Stimulated activated CD8-positive, alpha-beta memory T cell treated with anti-CD3 and anti-CD28 coated beads, Interleukin-15, amount 100 ng/mL, for 24 hours (primary cell): ENCODE data around the gene PPCDC.
"Not testable (repeated sequence)": the region's sequence is repeated elsewhere in the genome, so short reads cannot be mapped to it uniquely, and the experiment has no call there.

Experiments used
- DNase-seq: peaks from one replicate; pipeline ENCODE4 v3.0.0-alpha.2; 2020; ENCODE audit warnings: low read depth

Gene PPCDC

GRCh38 chr15:75069301-75069925 is 46.0 kb downstream of the PPCDC start:
- no peak for DNase-seq

- no peak for DNase-seq
Observed at GRCh38 chr15:75070674-75071073, 47.3 kb downstream of the PPCDC start.

- DNase-seq = no peak
Observed at GRCh38 chr15:75073197-75073596, 49.8 kb downstream of the PPCDC start.

- DNase-seq = no peak
Observed at GRCh38 chr15:75076277-75076676, 52.9 kb downstream of the PPCDC start.

- DNase-seq = not testable (repeated sequence)
Observed at GRCh38 chr15:75077551-75077961, 54.2 kb downstream of the PPCDC start.

- DNase-seq = no peak
Observed at GRCh38 chr15:75081150-75081549, 57.8 kb downstream of the PPCDC start.

GRCh38 chr15:75082689-75083088 is 59.3 kb downstream of the PPCDC start:
- no peak for DNase-seq

GRCh38 chr15:75085708-75086107 is 62.3 kb downstream of the PPCDC start:
- DNase-seq = not testable (repeated sequence)

- DNase-seq = no peak
Observed at GRCh38 chr15:75089456-75090387, 66.3 kb downstream of the PPCDC start.

GRCh38 chr15:75090388-75090734 is 67.0 kb downstream of the PPCDC start:
- no peak for DNase-seq

GRCh38 chr15:75091814-75092213 is 68.4 kb downstream of the PPCDC start:
- DNase-seq = no peak

- DNase-seq = not testable (repeated sequence)
Observed at GRCh38 chr15:75094961-75095478, 71.6 kb downstream of the PPCDC start.

- no peak for DNase-seq
Observed at GRCh38 chr15:75095594-75095993, 72.2 kb downstream of the PPCDC start.

- no peak for DNase-seq
Observed at GRCh38 chr15:75097939-75098338, 74.5 kb downstream of the PPCDC start.

GRCh38 chr15:75098404-75098803 is 75.0 kb downstream of the PPCDC start:
- no peak for DNase-seq
